GM12873 (cell line): ENCODE results near the gene ITPK1.

Experiments
- TF ChIP-seq, protein P1 (sequence below): IDR thresholded peaks from 2 replicates; pipeline ENCODE4 v1.5.1; 2012; ENCODE audit warnings: low read depth, mild to moderate bottlenecking, moderate library complexity, low read length, control low read depth; ENCODE audit not compliant: insufficient read depth; ENCODE audit errors: missing control alignments

ITPK1 gene

GRCh38 chr14:93103392-93104080, 12.2 kb downstream of the ITPK1 start:
- TF ChIP-seq, protein P1, sequence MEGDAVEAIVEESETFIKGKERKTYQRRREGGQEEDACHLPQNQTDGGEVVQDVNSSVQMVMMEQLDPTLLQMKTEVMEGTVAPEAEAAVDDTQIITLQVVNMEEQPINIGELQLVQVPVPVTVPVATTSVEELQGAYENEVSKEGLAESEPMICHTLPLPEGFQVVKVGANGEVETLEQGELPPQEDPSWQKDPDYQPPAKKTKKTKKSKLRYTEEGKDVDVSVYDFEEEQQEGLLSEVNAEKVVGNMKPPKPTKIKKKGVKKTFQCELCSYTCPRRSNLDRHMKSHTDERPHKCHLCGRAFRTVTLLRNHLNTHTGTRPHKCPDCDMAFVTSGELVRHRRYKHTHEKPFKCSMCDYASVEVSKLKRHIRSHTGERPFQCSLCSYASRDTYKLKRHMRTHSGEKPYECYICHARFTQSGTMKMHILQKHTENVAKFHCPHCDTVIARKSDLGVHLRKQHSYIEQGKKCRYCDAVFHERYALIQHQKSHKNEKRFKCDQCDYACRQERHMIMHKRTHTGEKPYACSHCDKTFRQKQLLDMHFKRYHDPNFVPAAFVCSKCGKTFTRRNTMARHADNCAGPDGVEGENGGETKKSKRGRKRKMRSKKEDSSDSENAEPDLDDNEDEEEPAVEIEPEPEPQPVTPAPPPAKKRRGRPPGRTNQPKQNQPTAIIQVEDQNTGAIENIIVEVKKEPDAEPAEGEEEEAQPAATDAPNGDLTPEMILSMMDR: no peak

GRCh38 chr14:93102141-93102540, 13.6 kb downstream of the ITPK1 start:
- TF ChIP-seq, protein P1: no peak

DNA sequence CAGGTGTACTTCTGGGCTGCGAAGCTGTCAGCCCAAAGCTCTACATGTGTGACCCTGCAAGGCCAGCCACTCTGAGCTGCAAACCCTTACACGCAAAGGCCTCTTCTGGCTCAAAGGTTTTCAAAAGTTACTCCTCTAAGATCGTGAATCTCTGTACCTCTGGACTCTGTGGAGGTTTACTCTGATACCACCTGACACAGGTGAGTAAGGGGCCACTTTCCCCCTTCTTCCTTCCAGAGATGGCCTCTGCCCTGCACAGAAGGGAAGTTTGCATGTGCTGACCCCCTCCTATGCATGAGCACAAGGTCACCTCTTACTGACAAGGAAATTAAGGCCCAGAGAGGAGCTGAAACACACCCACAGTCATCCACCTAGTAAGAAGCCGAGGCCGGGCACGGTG, 14.5 kb downstream of the ITPK1 start:
- TF ChIP-seq, protein P1: no peak

- TF ChIP-seq, protein P1: no peak
Observed at GRCh38 chr14:93100570-93100969, 15.2 kb downstream of the ITPK1 start.

DNA sequence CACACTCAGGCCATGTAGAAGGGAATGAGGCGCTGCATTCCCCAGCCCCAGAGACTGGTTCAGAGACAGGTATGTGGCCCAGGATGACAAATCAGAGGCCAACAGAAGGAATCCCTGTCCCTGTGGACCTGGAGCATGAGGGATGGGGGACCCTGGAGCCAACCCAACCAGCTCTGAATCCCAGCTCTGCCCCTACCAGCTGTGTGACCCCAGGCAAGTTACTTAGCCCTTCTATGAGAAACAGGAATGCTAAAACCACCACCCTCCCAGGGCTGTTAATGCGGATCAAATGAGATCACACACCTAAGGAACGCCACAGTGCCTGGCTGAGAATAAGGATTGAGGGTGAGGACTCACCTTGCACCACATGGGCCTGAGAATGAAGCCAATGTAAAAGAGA, 15.6 kb downstream of the ITPK1 start:
- TF ChIP-seq, protein P1: no peak

- TF ChIP-seq, protein P1: no peak
Observed at GRCh38 chr14:93099643-93100042, 16.1 kb downstream of the ITPK1 start.

DNA sequence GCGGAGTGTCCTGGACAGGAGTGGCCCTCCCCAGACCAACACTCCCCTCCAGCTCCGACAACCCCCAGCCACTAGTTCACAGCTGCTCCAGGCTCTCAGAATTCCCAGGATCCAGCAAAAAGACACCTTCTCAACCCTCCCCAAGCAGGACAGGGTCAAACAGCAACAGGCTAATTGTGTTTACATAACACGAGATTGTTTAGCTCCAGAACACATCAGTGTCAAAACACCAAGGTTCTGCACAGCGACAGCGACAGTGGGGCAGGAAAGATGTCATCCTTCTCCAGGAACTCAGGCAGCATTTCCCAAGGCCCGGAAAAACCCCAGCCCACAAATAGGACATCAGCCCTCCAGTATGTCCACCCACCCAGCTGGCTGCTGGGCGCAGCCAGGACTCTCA, 16.5 kb downstream of the ITPK1 start:
- TF ChIP-seq, protein P1: no peak
